Coronary artery (tissue), 2 donors: ENCODE measurements around the gene FAM20C.
"Not testable (repeated sequence)": the region's sequence is repeated elsewhere in the genome, so short reads cannot be mapped to it uniquely, and the experiment has no call there.

ENCODE experiments used
- DNase-seq: peaks from one replicate; pipeline ENCODE4 v3.0.0-alpha.2; 2017; ENCODE audit warnings: low spot score
- H3K27ac ChIP-seq, 2 donors: fragments of 200-600 bp; sonication (generic); one replicate each; pipeline ENCODE4 v1.5.1; 2016 to 2019
- H3K4me3 ChIP-seq: fragments of 200-600 bp; sonication (generic); 2 replicates; pipeline ENCODE4 v1.5.1; 2016; ENCODE audit warnings: mild to moderate bottlenecking, moderate library complexity
- TF ChIP-seq, protein P1 (sequence below): fragments of 200-600 bp; sonication (generic); IDR thresholded peaks from one replicate; pipeline ENCODE4 v1.5.1; 2019; ENCODE audit warnings: antibody characterized with exemption

The FAM20C gene

GRCh38 chr7:263483-264351, 71.3 kb downstream of the FAM20C start:
- DNase-seq, H3K4me3 ChIP-seq, H3K27ac ChIP-seq: not testable (repeated sequence)
- TF ChIP-seq, protein P1, sequence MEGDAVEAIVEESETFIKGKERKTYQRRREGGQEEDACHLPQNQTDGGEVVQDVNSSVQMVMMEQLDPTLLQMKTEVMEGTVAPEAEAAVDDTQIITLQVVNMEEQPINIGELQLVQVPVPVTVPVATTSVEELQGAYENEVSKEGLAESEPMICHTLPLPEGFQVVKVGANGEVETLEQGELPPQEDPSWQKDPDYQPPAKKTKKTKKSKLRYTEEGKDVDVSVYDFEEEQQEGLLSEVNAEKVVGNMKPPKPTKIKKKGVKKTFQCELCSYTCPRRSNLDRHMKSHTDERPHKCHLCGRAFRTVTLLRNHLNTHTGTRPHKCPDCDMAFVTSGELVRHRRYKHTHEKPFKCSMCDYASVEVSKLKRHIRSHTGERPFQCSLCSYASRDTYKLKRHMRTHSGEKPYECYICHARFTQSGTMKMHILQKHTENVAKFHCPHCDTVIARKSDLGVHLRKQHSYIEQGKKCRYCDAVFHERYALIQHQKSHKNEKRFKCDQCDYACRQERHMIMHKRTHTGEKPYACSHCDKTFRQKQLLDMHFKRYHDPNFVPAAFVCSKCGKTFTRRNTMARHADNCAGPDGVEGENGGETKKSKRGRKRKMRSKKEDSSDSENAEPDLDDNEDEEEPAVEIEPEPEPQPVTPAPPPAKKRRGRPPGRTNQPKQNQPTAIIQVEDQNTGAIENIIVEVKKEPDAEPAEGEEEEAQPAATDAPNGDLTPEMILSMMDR, result peak; percentile 22

GRCh38 chr7:264541-265191, 72.3 kb downstream of the FAM20C start:
- no peak for DNase-seq
- no peak overlapping the region for H3K27ac ChIP-seq
- TF ChIP-seq, protein P1, result no peak
- no peak overlapping the region for H3K4me3 ChIP-seq

DNA sequence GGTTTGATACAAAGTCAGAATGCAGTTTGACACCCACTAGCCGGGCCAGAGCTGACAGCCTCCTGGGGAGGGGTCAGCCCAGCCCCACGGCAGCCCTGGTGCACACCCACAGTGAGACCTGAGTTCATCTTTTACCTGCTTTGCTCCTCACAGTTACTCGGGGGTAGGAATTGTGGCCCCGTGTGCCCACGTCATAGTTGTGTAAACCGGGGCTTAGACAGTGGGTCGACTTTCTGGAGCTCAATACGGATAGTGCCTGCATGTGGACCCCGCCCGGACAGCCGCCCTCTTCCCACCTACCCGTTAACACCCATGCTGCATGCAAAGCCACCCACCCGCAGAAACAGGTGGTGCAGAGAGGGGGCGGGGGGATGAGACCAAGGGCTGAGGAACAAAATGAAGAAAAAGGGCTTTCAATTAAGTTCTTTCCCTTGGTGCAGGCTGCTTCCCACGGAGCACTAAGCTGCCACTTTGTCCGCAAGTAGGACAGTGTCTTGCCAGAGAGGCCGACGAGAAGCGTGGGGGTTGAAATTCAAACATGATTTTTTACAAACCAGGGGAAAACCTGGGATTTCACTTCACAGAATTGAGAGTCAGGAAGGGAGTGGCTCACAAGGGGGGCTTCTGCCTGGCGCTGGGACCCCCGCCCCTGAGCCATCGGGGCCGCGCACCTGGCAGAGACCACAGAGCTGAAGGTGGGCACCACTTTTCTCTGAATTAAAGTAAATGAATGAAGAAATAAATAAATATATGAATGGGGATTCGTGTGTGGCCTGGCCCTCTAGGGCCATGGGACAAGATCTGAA, 73.0 kb downstream of the FAM20C start:
- H3K27ac ChIP-seq, result no peak overlapping the region
- no peak overlapping the region for H3K4me3 ChIP-seq
- TF ChIP-seq, protein P1, result no peak
- no peak for DNase-seq

DNA sequence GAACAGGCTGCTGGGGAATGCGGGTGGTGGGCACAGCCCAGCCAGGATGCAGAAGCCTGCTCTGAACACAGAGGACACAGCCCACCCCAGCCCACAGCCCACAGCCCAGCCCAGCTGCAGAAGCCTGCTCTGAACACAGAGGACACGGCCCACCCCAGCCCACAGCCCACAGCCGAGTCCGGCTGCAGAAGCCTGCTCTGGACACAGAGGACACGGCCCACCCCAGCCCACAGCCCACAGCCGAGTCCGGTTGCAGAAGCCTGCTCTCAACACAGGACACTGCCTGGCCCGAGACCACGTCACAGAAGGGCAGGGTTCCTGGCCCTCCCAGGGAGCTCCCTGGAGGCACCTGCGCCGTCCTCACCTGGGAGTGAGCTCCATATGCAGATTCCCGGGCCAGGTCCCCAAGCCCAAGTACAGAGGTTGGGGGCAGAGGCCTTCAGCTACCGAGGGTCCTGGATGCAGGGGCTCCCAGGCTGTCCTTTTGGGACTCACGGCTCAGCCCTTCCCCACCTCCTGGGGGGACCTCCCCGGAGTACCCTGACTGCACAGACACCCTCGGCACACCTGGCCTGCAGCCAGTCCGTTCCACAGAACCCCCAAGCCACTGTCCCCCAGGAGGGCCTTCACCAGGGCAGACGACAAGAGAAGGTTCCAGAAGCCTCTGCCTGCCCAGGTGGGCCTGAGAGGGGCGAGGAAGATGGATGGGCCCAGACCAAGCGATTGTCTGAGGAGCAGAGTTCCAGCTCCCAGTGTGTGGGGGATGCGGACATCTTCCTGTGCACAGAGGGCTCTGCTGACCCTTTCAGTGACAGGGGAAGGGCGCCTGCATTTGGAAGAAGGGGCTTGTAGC, 73.9 kb downstream of the FAM20C start:
- DNase-seq, result no peak
- TF ChIP-seq, protein P1, result no peak

GRCh38 chr7:266851-267840, 74.8 kb downstream of the FAM20C start:
- Histone ChIP-seq H3K27ac (no peak overlapping the region), H3K4me3 (no peak overlapping the region)
- TF ChIP-seq, protein P1, result no peak
- no peak for DNase-seq

More for the DNA sequence above, 73.9 kb downstream of the FAM20C start:
- Histone ChIP-seq H3K27ac (no peak overlapping the region), H3K4me3 (no peak overlapping the region)
